ENCODE data around the gene PRKCQ. TPM values are rescaled to one million over a fixed set of nuclear protein-coding genes. Genes with fewer than 3 reads are reported as not detected.

The PRKCQ gene
- total and polyA plus RNA-seq, 4 donors = 0.13 to 3.3 (median 0.45) TPM

DNA sequence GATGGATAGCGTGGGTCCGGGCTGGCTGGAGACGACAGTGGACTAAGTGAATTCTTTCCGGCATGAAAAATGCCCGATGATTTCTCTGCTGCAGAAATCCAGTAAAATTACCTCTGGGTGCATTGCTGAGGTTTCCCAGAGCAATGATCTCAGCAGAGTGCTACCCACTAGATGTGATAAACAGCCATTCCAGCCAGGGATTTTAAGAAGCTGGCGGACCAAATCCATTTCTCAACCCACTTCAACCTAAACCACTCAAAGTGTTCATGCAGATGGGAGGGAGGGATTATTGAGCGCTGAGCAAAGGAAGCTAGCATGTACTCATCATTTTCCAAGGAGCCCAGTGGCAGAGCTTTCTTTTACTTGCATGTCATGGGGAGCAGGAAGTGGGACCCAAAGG, 116.7 kb downstream of the PRKCQ start (continued):
- TF ChIP-seq RAD21 (IDR thresholded peaks at IDR 0.05) (no peak), SP1 (IDR thresholded peaks at IDR 0.05) (no peak), FOXA1 (IDR thresholded peaks at IDR 0.05) (no peak)
- TF ChIP-seq, protein P1, sequence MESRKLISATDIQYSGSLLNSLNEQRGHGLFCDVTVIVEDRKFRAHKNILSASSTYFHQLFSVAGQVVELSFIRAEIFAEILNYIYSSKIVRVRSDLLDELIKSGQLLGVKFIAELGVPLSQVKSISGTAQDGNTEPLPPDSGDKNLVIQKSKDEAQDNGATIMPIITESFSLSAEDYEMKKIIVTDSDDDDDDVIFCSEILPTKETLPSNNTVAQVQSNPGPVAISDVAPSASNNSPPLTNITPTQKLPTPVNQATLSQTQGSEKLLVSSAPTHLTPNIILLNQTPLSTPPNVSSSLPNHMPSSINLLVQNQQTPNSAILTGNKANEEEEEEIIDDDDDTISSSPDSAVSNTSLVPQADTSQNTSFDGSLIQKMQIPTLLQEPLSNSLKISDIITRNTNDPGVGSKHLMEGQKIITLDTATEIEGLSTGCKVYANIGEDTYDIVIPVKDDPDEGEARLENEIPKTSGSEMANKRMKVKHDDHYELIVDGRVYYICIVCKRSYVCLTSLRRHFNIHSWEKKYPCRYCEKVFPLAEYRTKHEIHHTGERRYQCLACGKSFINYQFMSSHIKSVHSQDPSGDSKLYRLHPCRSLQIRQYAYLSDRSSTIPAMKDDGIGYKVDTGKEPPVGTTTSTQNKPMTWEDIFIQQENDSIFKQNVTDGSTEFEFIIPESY (IDR thresholded peaks at IDR 0.05) = no peak

GRCh38 chr10:6461961-6462360, 118.1 kb downstream of the PRKCQ start:
- Histone ChIP-seq H3K9ac (ENCODE audit: low read depth in 1 of 2, low read length in 2 of 2) (no peak overlapping the region), H3K36me3 (ENCODE audit: control insufficient read depth in 4 of 4, insufficient read depth in 3 of 4, low read depth in 1 of 4, low read length in 3 of 4) (no peaks in the 10 kb centered on the region), H3K4me3 (ENCODE audit: low read depth in 1 of 3, low read length in 3 of 3) (no peak overlapping the region), H3K27me3 (ENCODE audit: control insufficient read depth in 4 of 4, insufficient read depth in 4 of 4, low read length in 3 of 4) (no peaks in the 10 kb centered on the region), H3K9me3 (ENCODE audit: control insufficient read depth in 4 of 4, low read length in 3 of 4) (peaks cover 0 to 2% (median 0%) of the 10 kb centered on the region in 4 donors), H3K27ac (ENCODE audit: low read depth in 1 of 2, low read length in 2 of 2) (no peak overlapping the region), H3K4me1 (ENCODE audit: control insufficient read depth in 4 of 4, insufficient read depth in 4 of 4, low read length in 3 of 4) (no peaks in the 10 kb centered on the region)
- TF ChIP-seq, protein P2, sequence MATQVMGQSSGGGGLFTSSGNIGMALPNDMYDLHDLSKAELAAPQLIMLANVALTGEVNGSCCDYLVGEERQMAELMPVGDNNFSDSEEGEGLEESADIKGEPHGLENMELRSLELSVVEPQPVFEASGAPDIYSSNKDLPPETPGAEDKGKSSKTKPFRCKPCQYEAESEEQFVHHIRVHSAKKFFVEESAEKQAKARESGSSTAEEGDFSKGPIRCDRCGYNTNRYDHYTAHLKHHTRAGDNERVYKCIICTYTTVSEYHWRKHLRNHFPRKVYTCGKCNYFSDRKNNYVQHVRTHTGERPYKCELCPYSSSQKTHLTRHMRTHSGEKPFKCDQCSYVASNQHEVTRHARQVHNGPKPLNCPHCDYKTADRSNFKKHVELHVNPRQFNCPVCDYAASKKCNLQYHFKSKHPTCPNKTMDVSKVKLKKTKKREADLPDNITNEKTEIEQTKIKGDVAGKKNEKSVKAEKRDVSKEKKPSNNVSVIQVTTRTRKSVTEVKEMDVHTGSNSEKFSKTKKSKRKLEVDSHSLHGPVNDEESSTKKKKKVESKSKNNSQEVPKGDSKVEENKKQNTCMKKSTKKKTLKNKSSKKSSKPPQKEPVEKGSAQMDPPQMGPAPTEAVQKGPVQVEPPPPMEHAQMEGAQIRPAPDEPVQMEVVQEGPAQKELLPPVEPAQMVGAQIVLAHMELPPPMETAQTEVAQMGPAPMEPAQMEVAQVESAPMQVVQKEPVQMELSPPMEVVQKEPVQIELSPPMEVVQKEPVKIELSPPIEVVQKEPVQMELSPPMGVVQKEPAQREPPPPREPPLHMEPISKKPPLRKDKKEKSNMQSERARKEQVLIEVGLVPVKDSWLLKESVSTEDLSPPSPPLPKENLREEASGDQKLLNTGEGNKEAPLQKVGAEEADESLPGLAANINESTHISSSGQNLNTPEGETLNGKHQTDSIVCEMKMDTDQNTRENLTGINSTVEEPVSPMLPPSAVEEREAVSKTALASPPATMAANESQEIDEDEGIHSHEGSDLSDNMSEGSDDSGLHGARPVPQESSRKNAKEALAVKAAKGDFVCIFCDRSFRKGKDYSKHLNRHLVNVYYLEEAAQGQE (IDR thresholded peaks at IDR 0.05) = no peak
- TF ChIP-seq HNF4G (IDR thresholded peaks at IDR 0.05) (no peak), GABPA (IDR thresholded peaks at IDR 0.05 in 1 of 2, conservative IDR thresholded peaks at IDR 0.05 in 1 of 2) (no peak), JUND (IDR thresholded peaks at IDR 0.05) (no peak)
- DNase-seq (ENCODE audit: low spot score) = no peak
- 83% methylated on average over 3 of the region's 3 CpGs for WGBS

DNA sequence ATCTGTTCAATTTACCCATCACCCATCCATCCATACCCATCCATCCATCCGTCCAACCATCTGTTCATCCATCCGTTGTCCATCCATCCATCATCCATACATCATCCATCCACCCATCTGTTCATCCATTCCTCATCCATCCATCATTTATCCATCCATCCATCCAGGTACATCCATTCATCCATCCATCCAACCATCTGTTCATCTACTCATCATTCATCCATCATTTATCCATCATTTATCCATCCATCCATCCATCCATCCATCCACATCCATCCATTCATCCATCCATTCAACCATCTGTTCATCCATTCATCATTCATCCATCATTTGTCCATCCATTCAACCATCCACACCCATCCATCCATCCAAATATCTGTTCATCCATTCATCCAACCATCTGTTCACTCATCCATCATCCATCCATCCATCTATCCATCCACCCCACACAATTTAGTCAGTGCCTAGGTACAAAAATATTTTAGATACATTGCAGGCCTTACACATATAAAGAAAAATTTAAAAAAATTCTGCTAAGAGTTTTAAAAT, 119.1 kb downstream of the PRKCQ start:
- Histone ChIP-seq H3K4me1 (ENCODE audit: control insufficient read depth in 4 of 4, insufficient read depth in 4 of 4, low read length in 3 of 4) (no peaks in the 10 kb centered on the region), H3K36me3 (ENCODE audit: control insufficient read depth in 4 of 4, insufficient read depth in 3 of 4, low read depth in 1 of 4, low read length in 3 of 4) (no peaks in the 10 kb centered on the region)
- 88% methylated on average over 2 of the region's 2 CpGs for WGBS

More for the DNA sequence above, 119.1 kb downstream of the PRKCQ start:
- Histone ChIP-seq H3K9me3 (ENCODE audit: control insufficient read depth in 4 of 4, low read length in 3 of 4) (peaks cover 0 to 2% (median 0%) of the 10 kb centered on the region in 4 donors), H3K27me3 (ENCODE audit: control insufficient read depth in 4 of 4, insufficient read depth in 4 of 4, low read length in 3 of 4) (no peaks in the 10 kb centered on the region), H3K4me3 (ENCODE audit: low read depth in 1 of 3, low read length in 3 of 3) (no peak overlapping the region), H3K9ac (ENCODE audit: low read depth in 1 of 2, low read length in 2 of 2) (no peak overlapping the region), H3K27ac (ENCODE audit: low read depth in 1 of 2, low read length in 2 of 2) (no peak overlapping the region)
- DNase-seq (ENCODE audit: low spot score) = no peak
- TF ChIP-seq, protein P2 (IDR thresholded peaks at IDR 0.05) = no peak
- TF ChIP-seq HNF4A (conservative IDR thresholded peaks at IDR 0.05) (no peak), FOXA1 (IDR thresholded peaks at IDR 0.05) (no peak), MAX (IDR thresholded peaks at IDR 0.05) (no peak), TAF1 (conservative IDR thresholded peaks at IDR 0.05) (no peak), JUND (IDR thresholded peaks at IDR 0.05) (no peak), RXRA (IDR thresholded peaks at IDR 0.05) (no peak)
- TF ChIP-seq, protein P1 (IDR thresholded peaks at IDR 0.05) = no peak

Data from liver (tissue), 9 donors.